Measurements from ENCODE around the gene ACAP2. TPM values are rescaled to one million over a fixed set of nuclear protein-coding genes. Genes with fewer than 3 reads are reported as not detected.
A peak's percentile ranks its signal among the peaks of the same experiment; 100 is the strongest.
"Not testable (repeated sequence)": the region's sequence is repeated elsewhere in the genome, so short reads cannot be mapped to it uniquely, and the experiment has no call there.

ACAP2 gene
- polyA plus RNA-seq, result 88.7 and 106 TPM in 2 replicates
- polyA minus RNA-seq, result 236 and 281 TPM in 2 replicates

GRCh38 chr3:195442573-195443390 is at the start of gene ACAP2:
TSS of gene ACAP2 (minus strand) at chr3:195443020. CDS start at chr3:195442847, 173 bp downstream.
- peak within 1 kb of the TSS; percentile 52 for H2AFZ ChIP-seq (ENCODE audit: low read depth, low read length)
- no peaks in the 10 kb centered on the region for H3K27me3 ChIP-seq (ENCODE audit: insufficient read depth, low read depth, low read length)
- peak within 1 kb of the TSS; percentile 69 for H3K27ac ChIP-seq (ENCODE audit: low read length)
- no peaks in the 10 kb centered on the region for H4K20me1 ChIP-seq (ENCODE audit: insufficient read depth)
- no peaks in the 10 kb centered on the region for H3K9me3 ChIP-seq (ENCODE audit: low read length)
- peaks cover 38% of the 10 kb centered on the region for H3K79me2 ChIP-seq (replicated peaks; ENCODE audit: insufficient read depth, low read length)
- H3K4me3 ChIP-seq (ENCODE audit: low read length), result peak within 1 kb of the TSS; percentile 96
- H3K9me2 ChIP-seq (ENCODE audit: insufficient read depth, low read length), result no peaks in the 10 kb centered on the region
- no peaks in the 10 kb centered on the region for H3F3A ChIP-seq (ENCODE audit: insufficient read depth, low read length, poor library complexity, severe bottlenecking)
- peak; percentile 81 for TF ChIP-seq POLR2AphosphoS5 (IDR thresholded peaks at IDR 0.05)
- TF ChIP-seq CTCF (IDR thresholded peaks at IDR 0.05; ENCODE audit: poor library complexity, severe bottlenecking), result peak; percentile 5
- TF ChIP-seq RAD21 (conservative IDR thresholded peaks at IDR 0.05), result peak; percentile 31
- peak; percentile 43 for TF ChIP-seq EP300 (conservative IDR thresholded peaks at IDR 0.05; ENCODE audit: poor library complexity, severe bottlenecking)
- no peak for TF ChIP-seq EZH2 (IDR thresholded peaks at IDR 0.05; ENCODE audit: borderline replicate concordance, insufficient read depth, low read length, poor library complexity, severe bottlenecking)
- no peak for TF ChIP-seq SMC3 (conservative IDR thresholded peaks at IDR 0.05; ENCODE audit: poor library complexity)
- TF ChIP-seq REST (IDR thresholded peaks at IDR 0.05; ENCODE audit: borderline replicate concordance), result peak; percentile 15
- TF ChIP-seq MXI1 (conservative IDR thresholded peaks at IDR 0.05; ENCODE audit: poor library complexity, severe bottlenecking), result peak; percentile 96
- no peaks in the 10 kb centered on the region for H3K36me3 ChIP-seq (ENCODE audit: insufficient read depth, low read length)
- peak within 1 kb of the TSS; percentile 72 for H3K9ac ChIP-seq (ENCODE audit: low read length)
- H3K4me2 ChIP-seq (ENCODE audit: low read length), result peak within 1 kb of the TSS; percentile 75

GRCh38 chr3:195475614-195476013 is 32.8 kb upstream of the ACAP2 start:
- Histone ChIP-seq H3K4me3 (ENCODE audit: low read length) (no peak overlapping the region), H3K9ac (ENCODE audit: low read length) (no peak overlapping the region), H3F3A (ENCODE audit: insufficient read depth, low read length, poor library complexity, severe bottlenecking) (no peaks in the 10 kb centered on the region), H3K36me3 (ENCODE audit: insufficient read depth, low read length) (no peaks in the 10 kb centered on the region), H3K4me2 (ENCODE audit: low read length) (no peak overlapping the region), H2AFZ (ENCODE audit: low read depth, low read length) (no peak overlapping the region), H3K27ac (ENCODE audit: low read length) (no peak overlapping the region), H3K79me2 (replicated peaks; ENCODE audit: insufficient read depth, low read length) (no peaks in the 10 kb centered on the region), H4K20me1 (ENCODE audit: insufficient read depth) (no peaks in the 10 kb centered on the region), H3K9me3 (ENCODE audit: low read length) (no peaks in the 10 kb centered on the region), H3K9me2 (ENCODE audit: insufficient read depth, low read length) (no peaks in the 10 kb centered on the region), H3K27me3 (ENCODE audit: insufficient read depth, low read depth, low read length) (no peaks in the 10 kb centered on the region)
- TF ChIP-seq SMC3 (conservative IDR thresholded peaks at IDR 0.05; ENCODE audit: poor library complexity), result no peak
- no peak for TF ChIP-seq REST (IDR thresholded peaks at IDR 0.05; ENCODE audit: borderline replicate concordance)
- no peak for TF ChIP-seq TAF1 (IDR thresholded peaks at IDR 0.05; ENCODE audit: low read depth)
- no peak for TF ChIP-seq MXI1 (conservative IDR thresholded peaks at IDR 0.05; ENCODE audit: poor library complexity, severe bottlenecking)
- no peak for TF ChIP-seq RAD21 (conservative IDR thresholded peaks at IDR 0.05)
- no peak for TF ChIP-seq EZH2 (IDR thresholded peaks at IDR 0.05; ENCODE audit: borderline replicate concordance, insufficient read depth, low read length, poor library complexity, severe bottlenecking)
- no peak for TF ChIP-seq POLR2AphosphoS5 (IDR thresholded peaks at IDR 0.05)
- TF ChIP-seq CTCF (IDR thresholded peaks at IDR 0.05; ENCODE audit: poor library complexity, severe bottlenecking), result no peak
- no peak for TF ChIP-seq EP300 (conservative IDR thresholded peaks at IDR 0.05; ENCODE audit: poor library complexity, severe bottlenecking)

- not testable (repeated sequence) for H4K20me1 ChIP-seq (ENCODE audit: insufficient read depth); H3F3A ChIP-seq (ENCODE audit: insufficient read depth, low read length, poor library complexity, severe bottlenecking); H3K79me2 ChIP-seq (replicated peaks; ENCODE audit: insufficient read depth, low read length); H3K27me3 ChIP-seq (ENCODE audit: insufficient read depth, low read depth, low read length); H3K9me3 ChIP-seq (ENCODE audit: low read length); H3K4me2 ChIP-seq (ENCODE audit: low read length); H3K27ac ChIP-seq (ENCODE audit: low read length); H3K9ac ChIP-seq (ENCODE audit: low read length); H3K9me2 ChIP-seq (ENCODE audit: insufficient read depth, low read length); H3K36me3 ChIP-seq (ENCODE audit: insufficient read depth, low read length); H3K4me3 ChIP-seq (ENCODE audit: low read length); H2AFZ ChIP-seq (ENCODE audit: low read depth, low read length)
These were observed 32.3 kb upstream of the ACAP2 start for GRCh38 chr3:195475116-195475515.
